GM23338 (cell line): Measurements from ENCODE around the gene AKT1S1. TPM values are rescaled to one million over a fixed set of nuclear protein-coding genes. Genes with fewer than 3 reads are reported as not detected.

Experiments
- ATAC-seq: fragments of 200-7000 bp; cut with Tn5 transposase; 3 replicates; pipeline ENCODE4 v1.9.1; 2020
- DNase-seq: peaks from one replicate; pipeline ENCODE4 v3.0.0-alpha.2; 2015; ENCODE audit warnings: low spot score
- H2AFZ ChIP-seq: fragments of 200-600 bp; sonication (generic); 2 replicates; pipeline ENCODE4 v1.8.0; 2016; ENCODE audit warnings: antibody characterized with exemption, mild to moderate bottlenecking, moderate library complexity
- H3F3A ChIP-seq: fragments of 200-600 bp; sonication (generic); replicated peaks from 2 replicates; pipeline ENCODE4 v1.8.0; 2017; ENCODE audit warnings: antibody characterized with exemption, mixed run types, low read depth
- H3K27ac ChIP-seq: fragments of 200-600 bp; sonication (generic); 2 replicates; pipeline ENCODE4 v1.6.1; 2016; ENCODE audit warnings: low read depth
- H3K27me3 ChIP-seq: fragments of 200-600 bp; sonication (generic); 2 replicates; pipeline ENCODE4 v1.8.0; 2016; ENCODE audit warnings: mild to moderate bottlenecking, mixed run types, moderate library complexity; ENCODE audit not compliant: insufficient read depth
- H3K36me3 ChIP-seq: fragments of 200-600 bp; sonication (generic); 2 replicates; pipeline ENCODE4 v1.8.0; 2016; ENCODE audit warnings: mild to moderate bottlenecking; ENCODE audit not compliant: insufficient read depth
- H3K4me1 ChIP-seq: fragments of 200-600 bp; sonication (generic); 2 replicates; pipeline ENCODE4 v1.8.0; 2016; ENCODE audit warnings: mild to moderate bottlenecking, moderate library complexity; ENCODE audit not compliant: insufficient read depth
- H3K4me2 ChIP-seq: fragments of 200-600 bp; sonication (generic); 2 replicates; pipeline ENCODE4 v1.7.1; 2017; ENCODE audit warnings: mixed run types
- H3K4me3 ChIP-seq: fragments of 200-600 bp; sonication (generic); 2 replicates; pipeline ENCODE4 v1.6.1; 2016; ENCODE audit warnings: mixed run types
- H3K79me2 ChIP-seq: fragments of 200-600 bp; sonication (generic); replicated peaks from 2 replicates; pipeline ENCODE4 v1.8.0; 2017; ENCODE audit warnings: mild to moderate bottlenecking; ENCODE audit not compliant: insufficient read depth
- H3K9me2 ChIP-seq: fragments of 200-600 bp; sonication (generic); 2 replicates; pipeline ENCODE4 v1.8.0; 2017; ENCODE audit not compliant: insufficient read depth
- H4K20me1 ChIP-seq: fragments of 200-600 bp; sonication (generic); replicated peaks from 2 replicates; pipeline ENCODE4 v1.8.0; 2017; ENCODE audit warnings: mild to moderate bottlenecking; ENCODE audit not compliant: insufficient read depth
- H3K27ac Mint-ChIP-seq: 2 replicates; pipeline ENCODE4 v1.8.0; 2020; ENCODE audit warnings: inconsistent platforms, mild to moderate bottlenecking, moderate library complexity, mixed read lengths
- H3K27me3 Mint-ChIP-seq: 3 replicates; pipeline ENCODE4 v1.8.0; 2022; ENCODE audit warnings: low read depth, mild to moderate bottlenecking, moderate library complexity, mixed read lengths, inconsistent platforms; ENCODE audit not compliant: insufficient read depth, poor library complexity
- H3K36me3 Mint-ChIP-seq: 3 replicates; pipeline ENCODE4 v1.8.0; 2021; ENCODE audit warnings: low read depth, mild to moderate bottlenecking, inconsistent platforms, moderate library complexity, mixed read lengths
- H3K4me1 Mint-ChIP-seq: 3 replicates; pipeline ENCODE4 v1.8.0; 2020; ENCODE audit warnings: mild to moderate bottlenecking, inconsistent platforms, mixed read lengths
- H3K4me3 Mint-ChIP-seq: 3 replicates; pipeline ENCODE4 v1.8.0; 2021; ENCODE audit warnings: moderate library complexity, mild to moderate bottlenecking, inconsistent platforms, mixed read lengths
- H3K9me3 Mint-ChIP-seq: 3 replicates; pipeline ENCODE4 v1.8.0; 2020; ENCODE audit warnings: moderate library complexity, mild to moderate bottlenecking, inconsistent platforms, mixed read lengths
- EZH2 ChIP-seq: fragments of 200-600 bp; sonication (generic); IDR thresholded peaks from one replicate; pipeline ENCODE4 v1.8.0; 2017; ENCODE audit warnings: antibody characterized with exemption, mild to moderate bottlenecking, low read depth; ENCODE audit not compliant: unreplicated experiment
- STAT1 ChIP-seq: IDR thresholded peaks from one replicate; pipeline ENCODE4 v1.6.1; 2016; ENCODE audit warnings: antibody characterized with exemption; ENCODE audit not compliant: unreplicated experiment
- polyA plus RNA-seq: library from polyadenylated mRNA; unstranded; fragments of >200 nt; fragmentation: Nextera tagmentation; extraction: Ambion mirVana; gene quantifications from 2 replicates; pipeline ENCODE4 v1.2.1, GENCODE V29; 2016
- total RNA-seq: library from RNA; depleted of rRNA; stranded (reverse); fragments of >200 nt; shearing (Covaris generic); gene quantifications from 2 replicates; pipeline ENCODE4 v1.2.3, GENCODE V29; 2014
- TF ChIP-seq, protein P1 (sequence below), 2 experiments: fragments of 200-600 bp in 1 of 2; sonication (generic) in 1 of 2; conservative IDR thresholded peaks; 2 replicates each; pipeline versions ENCODE4 v1.5.1 to v1.6.1; 2016 to 2017; ENCODE audit warnings: antibody characterized with exemption in 2 of 2, low read depth in 2 of 2, mild to moderate bottlenecking in 2 of 2, moderate library complexity in 1 of 2
- TF ChIP-seq, protein P2 (sequence below): fragments of 250-450 bp; sonication (Bioruptor Pico); IDR thresholded peaks from 2 replicates; pipeline ENCODE4 v1.5.0; 2020; ENCODE audit warnings: mild to moderate bottlenecking, moderate library complexity

Gene AKT1S1
- total and polyA plus RNA-seq, 2 experiments from 2014 or later = 21.5 to 28.6 TPM

DNA sequence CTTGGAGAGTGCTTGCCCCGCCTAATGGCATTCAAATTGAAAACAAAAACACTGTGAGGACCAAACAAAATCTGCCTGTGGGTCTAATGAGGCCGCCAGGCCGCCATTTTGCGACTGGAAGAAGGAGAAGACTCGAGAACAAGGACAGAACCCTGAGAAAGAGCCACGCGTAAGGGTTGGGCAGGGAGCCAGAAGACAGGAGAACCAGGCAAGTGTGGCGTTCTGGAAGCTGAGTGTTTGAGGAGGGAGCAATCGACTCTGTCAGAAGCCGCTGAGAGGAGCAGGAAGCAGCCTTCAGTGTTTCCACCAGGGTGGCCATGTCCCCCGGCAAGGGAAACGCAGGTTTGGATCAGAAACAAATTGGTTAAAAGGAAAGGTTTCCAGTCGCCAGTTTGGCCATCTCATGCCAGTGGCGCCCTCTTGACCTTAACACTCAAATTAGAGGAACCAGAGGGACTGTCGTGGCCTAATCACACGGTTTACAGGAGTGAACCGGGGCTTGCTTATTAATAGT, 36.4 kb downstream of the AKT1S1 start:
- H3K4me3 ChIP-seq = no peak overlapping the region
- H3K79me2 ChIP-seq = no peaks in the 10 kb centered on the region
- no peak overlapping the region for H3K4me2 ChIP-seq
- H3K27ac Mint-ChIP-seq = no peak overlapping the region; the same call in 1 of the 2 replicates
- no peaks in the 10 kb centered on the region for H3K9me3 Mint-ChIP-seq
- H3K4me1 Mint-ChIP-seq = peaks cover 6% of the 10 kb centered on the region
- peak overlapping the region; percentile 50; the same call in 1 of the 2 replicates for H3K27ac ChIP-seq
- H3K36me3 ChIP-seq = no peaks in the 10 kb centered on the region
- H3F3A ChIP-seq = 0 out of 2 replicates have a peak, but pooled peaks cover 3% of the 10 kb centered on the region
- no peaks in the 10 kb centered on the region for H3K9me2 ChIP-seq
- H3K4me3 Mint-ChIP-seq = no peak overlapping the region
- no peaks in the 10 kb centered on the region for H3K4me1 ChIP-seq
- H4K20me1 ChIP-seq = peaks cover 4% of the 10 kb centered on the region; the same call in 1 of the 2 replicates
- no peaks in the 10 kb centered on the region for H3K27me3 ChIP-seq
- peaks cover 15% of the 10 kb centered on the region for H3K27me3 Mint-ChIP-seq
- peaks cover 37% of the 10 kb centered on the region for H3K36me3 Mint-ChIP-seq
- DNase-seq = peak; percentile 36
- H2AFZ ChIP-seq = no peak overlapping the region
- no peak for TF ChIP-seq STAT1
- TF ChIP-seq, protein P1, sequence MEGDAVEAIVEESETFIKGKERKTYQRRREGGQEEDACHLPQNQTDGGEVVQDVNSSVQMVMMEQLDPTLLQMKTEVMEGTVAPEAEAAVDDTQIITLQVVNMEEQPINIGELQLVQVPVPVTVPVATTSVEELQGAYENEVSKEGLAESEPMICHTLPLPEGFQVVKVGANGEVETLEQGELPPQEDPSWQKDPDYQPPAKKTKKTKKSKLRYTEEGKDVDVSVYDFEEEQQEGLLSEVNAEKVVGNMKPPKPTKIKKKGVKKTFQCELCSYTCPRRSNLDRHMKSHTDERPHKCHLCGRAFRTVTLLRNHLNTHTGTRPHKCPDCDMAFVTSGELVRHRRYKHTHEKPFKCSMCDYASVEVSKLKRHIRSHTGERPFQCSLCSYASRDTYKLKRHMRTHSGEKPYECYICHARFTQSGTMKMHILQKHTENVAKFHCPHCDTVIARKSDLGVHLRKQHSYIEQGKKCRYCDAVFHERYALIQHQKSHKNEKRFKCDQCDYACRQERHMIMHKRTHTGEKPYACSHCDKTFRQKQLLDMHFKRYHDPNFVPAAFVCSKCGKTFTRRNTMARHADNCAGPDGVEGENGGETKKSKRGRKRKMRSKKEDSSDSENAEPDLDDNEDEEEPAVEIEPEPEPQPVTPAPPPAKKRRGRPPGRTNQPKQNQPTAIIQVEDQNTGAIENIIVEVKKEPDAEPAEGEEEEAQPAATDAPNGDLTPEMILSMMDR (conservative IDR thresholded peaks at IDR 0.05; ENCODE audit: low read depth in 2 of 2) = peak in 1 of 2 experiments; percentile 36; a peak in 2 of 4 replicates
- no peak for TF ChIP-seq EZH2
- TF ChIP-seq, protein P2, sequence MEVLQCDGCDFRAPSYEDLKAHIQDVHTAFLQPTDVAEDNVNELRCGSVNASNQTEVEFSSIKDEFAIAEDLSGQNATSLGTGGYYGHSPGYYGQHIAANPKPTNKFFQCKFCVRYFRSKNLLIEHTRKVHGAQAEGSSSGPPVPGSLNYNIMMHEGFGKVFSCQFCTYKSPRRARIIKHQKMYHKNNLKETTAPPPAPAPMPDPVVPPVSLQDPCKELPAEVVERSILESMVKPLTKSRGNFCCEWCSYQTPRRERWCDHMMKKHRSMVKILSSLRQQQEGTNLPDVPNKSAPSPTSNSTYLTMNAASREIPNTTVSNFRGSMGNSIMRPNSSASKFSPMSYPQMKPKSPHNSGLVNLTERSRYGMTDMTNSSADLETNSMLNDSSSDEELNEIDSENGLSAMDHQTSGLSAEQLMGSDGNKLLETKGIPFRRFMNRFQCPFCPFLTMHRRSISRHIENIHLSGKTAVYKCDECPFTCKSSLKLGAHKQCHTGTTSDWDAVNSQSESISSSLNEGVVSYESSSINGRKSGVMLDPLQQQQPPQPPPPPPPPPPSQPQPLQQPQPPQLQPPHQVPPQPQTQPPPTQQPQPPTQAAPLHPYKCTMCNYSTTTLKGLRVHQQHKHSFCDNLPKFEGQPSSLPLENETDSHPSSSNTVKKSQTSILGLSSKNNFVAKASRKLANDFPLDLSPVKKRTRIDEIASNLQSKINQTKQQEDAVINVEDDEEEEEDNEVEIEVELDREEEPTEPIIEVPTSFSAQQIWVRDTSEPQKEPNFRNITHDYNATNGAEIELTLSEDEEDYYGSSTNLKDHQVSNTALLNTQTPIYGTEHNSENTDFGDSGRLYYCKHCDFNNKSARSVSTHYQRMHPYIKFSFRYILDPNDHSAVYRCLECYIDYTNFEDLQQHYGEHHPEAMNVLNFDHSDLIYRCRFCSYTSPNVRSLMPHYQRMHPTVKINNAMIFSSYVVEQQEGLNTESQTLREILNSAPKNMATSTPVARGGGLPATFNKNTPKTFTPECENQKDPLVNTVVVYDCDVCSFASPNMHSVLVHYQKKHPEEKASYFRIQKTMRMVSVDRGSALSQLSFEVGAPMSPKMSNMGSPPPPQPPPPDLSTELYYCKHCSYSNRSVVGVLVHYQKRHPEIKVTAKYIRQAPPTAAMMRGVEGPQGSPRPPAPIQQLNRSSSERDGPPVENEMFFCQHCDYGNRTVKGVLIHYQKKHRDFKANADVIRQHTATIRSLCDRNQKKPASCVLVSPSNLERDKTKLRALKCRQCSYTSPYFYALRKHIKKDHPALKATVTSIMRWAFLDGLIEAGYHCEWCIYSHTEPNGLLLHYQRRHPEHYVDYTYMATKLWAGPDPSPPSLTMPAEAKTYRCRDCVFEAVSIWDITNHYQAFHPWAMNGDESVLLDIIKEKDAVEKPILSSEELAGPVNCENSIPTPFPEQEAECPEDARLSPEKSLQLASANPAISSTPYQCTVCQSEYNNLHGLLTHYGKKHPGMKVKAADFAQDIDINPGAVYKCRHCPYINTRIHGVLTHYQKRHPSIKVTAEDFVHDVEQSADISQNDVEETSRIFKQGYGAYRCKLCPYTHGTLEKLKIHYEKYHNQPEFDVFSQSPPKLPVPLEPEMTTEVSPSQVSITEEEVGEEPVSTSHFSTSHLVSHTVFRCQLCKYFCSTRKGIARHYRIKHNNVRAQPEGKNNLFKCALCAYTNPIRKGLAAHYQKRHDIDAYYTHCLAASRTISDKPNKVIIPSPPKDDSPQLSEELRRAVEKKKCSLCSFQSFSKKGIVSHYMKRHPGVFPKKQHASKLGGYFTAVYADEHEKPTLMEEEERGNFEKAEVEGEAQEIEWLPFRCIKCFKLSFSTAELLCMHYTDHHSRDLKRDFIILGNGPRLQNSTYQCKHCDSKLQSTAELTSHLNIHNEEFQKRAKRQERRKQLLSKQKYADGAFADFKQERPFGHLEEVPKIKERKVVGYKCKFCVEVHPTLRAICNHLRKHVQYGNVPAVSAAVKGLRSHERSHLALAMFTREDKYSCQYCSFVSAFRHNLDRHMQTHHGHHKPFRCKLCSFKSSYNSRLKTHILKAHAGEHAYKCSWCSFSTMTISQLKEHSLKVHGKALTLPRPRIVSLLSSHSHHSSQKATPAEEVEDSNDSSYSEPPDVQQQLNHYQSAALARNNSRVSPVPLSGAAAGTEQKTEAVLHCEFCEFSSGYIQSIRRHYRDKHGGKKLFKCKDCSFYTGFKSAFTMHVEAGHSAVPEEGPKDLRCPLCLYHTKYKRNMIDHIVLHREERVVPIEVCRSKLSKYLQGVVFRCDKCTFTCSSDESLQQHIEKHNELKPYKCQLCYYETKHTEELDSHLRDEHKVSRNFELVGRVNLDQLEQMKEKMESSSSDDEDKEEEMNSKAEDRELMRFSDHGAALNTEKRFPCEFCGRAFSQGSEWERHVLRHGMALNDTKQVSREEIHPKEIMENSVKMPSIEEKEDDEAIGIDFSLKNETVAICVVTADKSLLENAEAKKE (CRISPR knock-in tag) = no peak
- ATAC-seq = no peak
